Mesenchymal stem cell (in vitro differentiated cells and primary cell): ENCODE measurements around the gene DEK.

Experiments
- DNase-seq: peaks from one replicate; pipeline ENCODE4 v3.0.0-alpha.2; 2013
- H2AFZ ChIP-seq: one replicate; pipeline ENCODE4 v1.6.1; 2013; ENCODE audit warnings: low read depth, mild to moderate bottlenecking, control low read depth, inconsistent platforms, low read length, moderate library complexity
- H2AK5ac ChIP-seq: 2 replicates; pipeline ENCODE4 v1.6.1; 2013; ENCODE audit warnings: low read length, moderate library complexity, mild to moderate bottlenecking, inconsistent platforms; ENCODE audit not compliant: severe bottlenecking
- H2BK120ac ChIP-seq: one replicate; pipeline ENCODE4 v1.6.1; 2013; ENCODE audit warnings: low read depth, mild to moderate bottlenecking, inconsistent platforms, low read length, moderate library complexity
- H2BK12ac ChIP-seq, 2 experiments: one replicate each; pipeline ENCODE4 v1.6.1; 2013; ENCODE audit warnings: inconsistent platforms in 2 of 2, low read length in 2 of 2, mild to moderate bottlenecking in 2 of 2, moderate library complexity in 2 of 2, control low read depth in 1 of 2
- H2BK15ac ChIP-seq: one replicate; pipeline ENCODE4 v1.6.1; 2013; ENCODE audit warnings: mild to moderate bottlenecking, low read depth, inconsistent platforms; ENCODE audit not compliant: poor library complexity, severe bottlenecking
- H2BK5ac ChIP-seq: 2 replicates; pipeline ENCODE4 v1.6.1; 2013; ENCODE audit warnings: low read depth, mild to moderate bottlenecking, low read length, control low read depth, inconsistent platforms; ENCODE audit not compliant: poor library complexity, severe bottlenecking
- H3K14ac ChIP-seq, 2 experiments: one replicate each; pipeline ENCODE4 v1.6.1; 2013; ENCODE audit warnings: inconsistent platforms in 2 of 2, low read length in 2 of 2, control low read depth in 1 of 2, mild to moderate bottlenecking in 1 of 2, moderate library complexity in 1 of 2
- H3K18ac ChIP-seq, 2 experiments: one replicate each; pipeline ENCODE4 v1.6.1; 2013; ENCODE audit warnings: inconsistent platforms in 2 of 2, low read length in 2 of 2, control low read depth in 1 of 2, low read depth in 1 of 2, mild to moderate bottlenecking in 1 of 2
- H3K23ac ChIP-seq, 2 experiments: one replicate each; pipeline ENCODE4 v1.6.1; 2013; ENCODE audit warnings: inconsistent platforms in 2 of 2, low read length in 2 of 2, mild to moderate bottlenecking in 2 of 2, moderate library complexity in 2 of 2, control low read depth in 1 of 2
- H3K27ac ChIP-seq: 2 replicates; pipeline ENCODE4 v1.5.1; 2013; ENCODE audit warnings: mild to moderate bottlenecking, moderate library complexity, low read length, control low read depth, inconsistent platforms; ENCODE audit not compliant: poor library complexity, severe bottlenecking
- H3K27me3 ChIP-seq, 2 experiments: 2 replicates each; pipeline versions ENCODE4 v1.6.1 to v1.7.0; 2013; ENCODE audit warnings: low read length in 2 of 2, mild to moderate bottlenecking in 2 of 2, moderate library complexity in 2 of 2, control low read depth in 1 of 2, inconsistent platforms in 1 of 2; ENCODE audit not compliant: control insufficient read depth in 1 of 2, insufficient read depth in 1 of 2
- H3K36me3 ChIP-seq, 2 experiments: 2 replicates each; pipeline versions ENCODE4 v1.6.1 to v1.7.0; 2013; ENCODE audit warnings: low read length in 2 of 2, control low read depth in 1 of 2, inconsistent platforms in 1 of 2, low read depth in 1 of 2, mild to moderate bottlenecking in 1 of 2; ENCODE audit not compliant: insufficient read depth in 2 of 2, control insufficient read depth in 1 of 2
- H3K4ac ChIP-seq, 2 experiments: one replicate each; pipeline ENCODE4 v1.6.1; 2013; ENCODE audit warnings: inconsistent platforms in 2 of 2, low read length in 2 of 2, mild to moderate bottlenecking in 2 of 2, moderate library complexity in 2 of 2, control low read depth in 1 of 2, low read depth in 1 of 2
- H3K4me1 ChIP-seq: 2 replicates; pipeline ENCODE4 v1.6.1; 2013; ENCODE audit warnings: low read depth, low read length, control low read depth; ENCODE audit not compliant: control insufficient read depth, insufficient read depth
- H3K4me2 ChIP-seq: 2 replicates; pipeline ENCODE4 v1.6.1; 2013; ENCODE audit warnings: low read length, mild to moderate bottlenecking, inconsistent platforms; ENCODE audit not compliant: poor library complexity, severe bottlenecking
- H3K4me3 ChIP-seq, 2 experiments: 2 replicates each; pipeline versions ENCODE4 v1.5.1 to v1.7.0; 2013; ENCODE audit warnings: low read length in 2 of 2, mild to moderate bottlenecking in 2 of 2, control low read depth in 1 of 2, low read depth in 1 of 2; ENCODE audit not compliant: insufficient read depth in 1 of 2
- H3K79me1 ChIP-seq: replicated peaks from 2 replicates; pipeline ENCODE4 v1.6.1; 2013; ENCODE audit warnings: mild to moderate bottlenecking, control low read depth, low read length, inconsistent platforms; ENCODE audit not compliant: poor library complexity, severe bottlenecking
- H3K9ac ChIP-seq: 2 replicates; pipeline ENCODE4 v1.7.0; 2013; ENCODE audit warnings: mild to moderate bottlenecking, low read length, moderate library complexity
- H3K9me3 ChIP-seq: 2 replicates; pipeline ENCODE4 v1.7.0; 2013; ENCODE audit warnings: mild to moderate bottlenecking, low read length; ENCODE audit not compliant: control insufficient read depth
- H4K8ac ChIP-seq: one replicate; pipeline ENCODE4 v1.6.1; 2013; ENCODE audit warnings: inconsistent platforms, mild to moderate bottlenecking, low read length, moderate library complexity
- H4K91ac ChIP-seq: one replicate; pipeline ENCODE4 v1.6.1; 2013; ENCODE audit warnings: mild to moderate bottlenecking, low read length, inconsistent platforms
- WGBS: methylation state at CpG from one replicate; pipeline ENCODE4 v1.1.7; 2013; ENCODE audit warnings: mixed read lengths; 5-methylcytosine and 5-hydroxymethylcytosine counted together

The DEK gene

GRCh38 chr6:18216411-18216810, 47.9 kb downstream of the DEK start:
- 84% methylated on average over 6 of the region's 7 CpGs for WGBS
- no peak overlapping the region for H2BK5ac ChIP-seq
- H3K36me3 ChIP-seq, result peaks cover 19 to 60% of the 10 kb centered on the region in 2 experiments
- H3K79me1 ChIP-seq, result peaks cover 1% of the 10 kb centered on the region
- no peak overlapping the region for H3K23ac ChIP-seq
- H2BK120ac ChIP-seq, result no peak overlapping the region
- peak; percentile 31 for DNase-seq
- no peak overlapping the region for H3K14ac ChIP-seq
- no peak overlapping the region for H2AFZ ChIP-seq
- H2BK12ac ChIP-seq, result no peak overlapping the region
- no peaks in the 10 kb centered on the region for H3K4me1 ChIP-seq
- H3K9me3 ChIP-seq, result no peaks in the 10 kb centered on the region
- H3K27ac ChIP-seq, result no peak overlapping the region
- H2AK5ac ChIP-seq, result no peak overlapping the region
- H4K91ac ChIP-seq, result no peak overlapping the region
- no peak overlapping the region for H3K4me3 ChIP-seq
- H3K9ac ChIP-seq, result no peak overlapping the region
- no peak overlapping the region for H3K4me2 ChIP-seq
- H2BK15ac ChIP-seq, result no peak overlapping the region
- H3K18ac ChIP-seq, result no peak overlapping the region
- no peak overlapping the region for H4K8ac ChIP-seq
- H3K4ac ChIP-seq, result no peak overlapping the region
- no peaks in the 10 kb centered on the region for H3K27me3 ChIP-seq

GRCh38 chr6:18215436-18215835, 48.9 kb downstream of the DEK start:
- Histone ChIP-seq H3K9ac (no peak overlapping the region), H3K4ac (no peak overlapping the region), H2BK12ac (no peak overlapping the region), H3K27ac (no peak overlapping the region), H3K4me2 (no peak overlapping the region), H3K36me3 (peaks cover 22 to 60% of the 10 kb centered on the region in 2 experiments), H3K27me3 (no peaks in the 10 kb centered on the region), H4K91ac (no peak overlapping the region), H2BK120ac (no peak overlapping the region), H3K23ac (no peak overlapping the region), H3K4me3 (no peak overlapping the region), H2AK5ac (no peak overlapping the region), H3K14ac (no peak overlapping the region), H3K79me1 (peaks cover 1% of the 10 kb centered on the region), H2BK5ac (no peak overlapping the region), H3K18ac (no peak overlapping the region), H4K8ac (no peak overlapping the region), H2AFZ (no peak overlapping the region), H2BK15ac (no peak overlapping the region), H3K9me3 (no peaks in the 10 kb centered on the region), H3K4me1 (no peaks in the 10 kb centered on the region)
- no peak for DNase-seq
- 83% methylated on average over 5 of the region's 7 CpGs for WGBS

DNA sequence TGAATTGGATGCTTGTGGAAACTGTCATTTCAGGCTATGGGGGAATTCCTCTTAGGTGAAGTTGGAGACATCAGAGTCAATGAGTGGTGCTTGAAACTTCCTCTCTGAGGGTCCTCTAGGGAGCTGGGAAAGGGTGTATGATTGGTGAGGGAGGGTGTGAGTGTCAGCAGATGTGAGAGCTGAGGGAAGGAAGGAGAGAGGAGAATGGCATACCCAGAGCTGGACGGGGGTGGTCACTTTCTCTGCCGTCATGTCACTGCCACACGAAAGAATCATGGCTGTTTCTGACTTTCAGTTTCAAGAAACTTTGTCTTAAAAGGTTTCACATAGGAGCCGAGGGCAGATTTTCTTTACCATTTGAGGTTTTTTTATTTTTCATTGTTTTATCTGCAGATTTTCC, 50.3 kb downstream of the DEK start:
- Histone ChIP-seq H3K27ac (no peak overlapping the region), H3K9ac (no peak overlapping the region), H4K8ac (peak overlapping the region; percentile 4), H2AK5ac (no peak overlapping the region), H3K4me2 (no peak overlapping the region), H3K36me3 (peaks cover 24 to 63% of the 10 kb centered on the region in 2 experiments), H2AFZ (no peak overlapping the region), H3K23ac (no peak overlapping the region), H3K4me1 (no peaks in the 10 kb centered on the region), H3K79me1 (peaks cover 1% of the 10 kb centered on the region), H2BK5ac (no peak overlapping the region), H3K4me3 (no peak overlapping the region), H3K4ac (no peak overlapping the region), H2BK120ac (no peak overlapping the region), H2BK12ac (no peak overlapping the region), H3K14ac (no peak overlapping the region), H3K9me3 (no peaks in the 10 kb centered on the region), H2BK15ac (no peak overlapping the region), H4K91ac (no peak overlapping the region), H3K27me3 (no peaks in the 10 kb centered on the region), H3K18ac (no peak overlapping the region)
- WGBS, result 89% methylated on average over 3 of the region's 4 CpGs
- no peak for DNase-seq

GRCh38 chr6:18213439-18213838, 50.9 kb downstream of the DEK start:
- 97% methylated on average over 8 of the region's 9 CpGs for WGBS
- H3K4me1 ChIP-seq, result no peaks in the 10 kb centered on the region

More at GRCh38 chr6:18213439-18213838, 50.9 kb downstream of the DEK start:
- H3K18ac ChIP-seq, result no peak overlapping the region
- no peak overlapping the region for H3K14ac ChIP-seq
- H2AFZ ChIP-seq, result no peak overlapping the region
- no peak overlapping the region for H3K4ac ChIP-seq
- H2AK5ac ChIP-seq, result no peak overlapping the region
- H3K4me2 ChIP-seq, result no peak overlapping the region
- H3K4me3 ChIP-seq, result no peak overlapping the region
- no peak overlapping the region for H3K9ac ChIP-seq
- peaks cover 24 to 61% of the 10 kb centered on the region in 2 experiments for H3K36me3 ChIP-seq
- no peak overlapping the region for H2BK5ac ChIP-seq
- no peak overlapping the region for H4K91ac ChIP-seq
- H3K79me1 ChIP-seq, result peaks cover 1% of the 10 kb centered on the region
- H4K8ac ChIP-seq, result no peak overlapping the region
- DNase-seq, result no peak
- H3K27me3 ChIP-seq, result no peaks in the 10 kb centered on the region
- H3K27ac ChIP-seq, result no peak overlapping the region
- no peak overlapping the region for H2BK120ac ChIP-seq
- no peak overlapping the region for H2BK15ac ChIP-seq
- H3K23ac ChIP-seq, result no peak overlapping the region
- no peaks in the 10 kb centered on the region for H3K9me3 ChIP-seq
- no peak overlapping the region for H2BK12ac ChIP-seq
